Sigmoid colon (tissue), 7 donors: ENCODE data around the gene CELA3A. TPM values are rescaled to one million over a fixed set of nuclear protein-coding genes. Genes with fewer than 3 reads are reported as not detected.
A peak's percentile ranks its signal among the peaks of the same experiment; 100 is the strongest.
"Not testable (repeated sequence)": the region's sequence is repeated elsewhere in the genome, so short reads cannot be mapped to it uniquely, and the experiment has no call there.

Experiments used
- DNase-seq: peaks from one replicate; pipeline ENCODE4 v3.0.0-alpha.2; 2019
- H3K27ac ChIP-seq, 4 donors: fragments of 200-600 bp; sonication (generic); one replicate each; pipeline ENCODE4 v1.5.1; 2016 to 2019; ENCODE audit warnings: mild to moderate bottlenecking in 1 of 4
- H3K27me3 ChIP-seq, 3 donors: fragments of 200-600 bp; sonication (generic); one replicate each; pipeline ENCODE4 v1.5.1; 2019; ENCODE audit warnings: mild to moderate bottlenecking in 1 of 3
- H3K36me3 ChIP-seq, 4 donors: fragments of 200-600 bp; sonication (generic); one replicate each; pipeline ENCODE4 v1.5.1; 2016 to 2019
- H3K4me1 ChIP-seq, 4 donors: fragments of 200-600 bp; sonication (generic); one replicate each; pipeline ENCODE4 v1.5.1; 2017 to 2019
- H3K4me3 ChIP-seq, 4 donors: fragments of 200-600 bp; sonication (generic); one replicate each; pipeline ENCODE4 v1.5.1; 2017 to 2019; ENCODE audit warnings: mild to moderate bottlenecking in 2 of 4, moderate library complexity in 1 of 4
- H3K9me3 ChIP-seq, 4 donors: fragments of 200-600 bp in 3 of 4; sonication (generic) in 3 of 4; one replicate each; pipeline versions ENCODE4 v1.5.1 to v1.6.1; 2013 to 2019
- CTCF ChIP-seq, 4 experiments: fragments of 450-650 bp in 3 of 4; fragments of 200-600 bp in 1 of 4; IDR thresholded peaks; one replicate each; pipeline ENCODE4 v1.5.1; 2016 to 2019; ENCODE audit warnings: antibody characterized with exemption in 4 of 4, mild to moderate bottlenecking in 3 of 4, moderate library complexity in 2 of 4
- EP300 ChIP-seq, 4 donors: sonication (generic); formaldehyde crosslinking; IDR thresholded peaks; one replicate each; pipeline ENCODE4 v1.6.1; 2017; ENCODE audit warnings: antibody characterized with exemption in 4 of 4
- POLR2A ChIP-seq, 2 donors: fragments of 450-650 bp; IDR thresholded peaks; one replicate each; pipeline ENCODE4 v1.6.1; 2016; ENCODE audit warnings: antibody characterized with exemption in 2 of 2, mild to moderate bottlenecking in 2 of 2, moderate library complexity in 2 of 2
- POLR2AphosphoS5 ChIP-seq, 4 donors: sonication (generic); formaldehyde crosslinking; IDR thresholded peaks; one replicate each; pipeline ENCODE4 v1.6.1; 2017; ENCODE audit warnings: antibody characterized with exemption in 4 of 4
- WGBS, 2 donors: extraction: QIAGEN DNeasy Blood & Tissue Kit; methylation state at CpG; one replicate each; pipeline ENCODE4 v1.1.7; 2013; 5-methylcytosine and 5-hydroxymethylcytosine counted together
- intact Hi-C: fragments of 100-400 bp; cut with DNase I; formaldehyde crosslinking; loops from one replicate; pipeline ENCODE4 v1.15.1; 2023
- polyA plus RNA-seq, 3 donors: library from polyadenylated mRNA; stranded (reverse); fragments of 200-250 nt; gene quantifications; one replicate each; pipeline ENCODE4 v1.2.3, GENCODE V29; 2013
- total RNA-seq, 4 donors: library from RNA; depleted of rRNA; stranded (reverse); fragments of >200 nt; gene quantifications; one replicate each; pipeline ENCODE4 v1.1.0, GENCODE V29; 2016
- donor health status: healthy with polysubstance abuse.
- donor health status: Bipolar disorder and iron deficiency.
- donor health status: healthy.

The CELA3A gene
- total and polyA plus RNA-seq, 7 donors = 0.54 to 13.8 (median 6.0) TPM; not detected in 4

DNA sequence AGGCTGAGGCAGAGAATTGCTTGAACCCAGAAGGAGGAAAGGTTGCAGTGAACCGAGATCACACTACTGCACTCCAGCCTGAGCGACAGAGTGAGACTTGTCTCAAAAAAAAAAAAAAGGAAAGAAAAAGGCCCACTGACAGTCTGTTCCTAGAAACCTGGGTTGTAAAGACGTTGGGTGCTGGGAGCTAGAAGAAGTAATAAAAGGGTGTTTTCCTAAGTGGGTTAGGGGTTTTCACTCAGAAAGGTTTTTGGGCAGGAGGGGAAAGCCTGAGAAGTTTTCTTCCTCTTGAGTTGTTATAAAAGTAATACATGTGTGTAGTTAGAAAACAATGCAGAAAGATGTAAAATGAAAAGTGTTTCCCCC lies 25.4 kb downstream of the CELA3A start:
- TF ChIP-seq POLR2A (IDR thresholded peaks at IDR 0.05) = no peak
- TF ChIP-seq EP300 (IDR thresholded peaks at IDR 0.05) = no peak
- no peak for TF ChIP-seq CTCF (IDR thresholded peaks at IDR 0.05)
- TF ChIP-seq POLR2AphosphoS5 (IDR thresholded peaks at IDR 0.05) = no peak
- no peak for DNase-seq
- 52 to 71% methylated on average over 3 of the region's 3 CpGs for WGBS, 2 donors
- Histone ChIP-seq H3K9me3 (no peaks in the 10 kb centered on the region), H3K27ac (peak overlapping the region in 3 of 4 donors; percentile 99 to 100 (median 99)), H3K4me1 (peaks cover 0 to 43% (median 21%) of the 10 kb centered on the region in 4 donors), H3K36me3 (no peaks in the 10 kb centered on the region), H3K4me3 (no peak overlapping the region), H3K27me3 (no peaks in the 10 kb centered on the region)
- intact Hi-C loops = loop anchor here (5.0 kb wide), 1 partner anchor 245 kb away; the partner anchor contains the start of gene USP48

GRCh38 chr1:22030057-22030456 lies 28.6 kb downstream of the CELA3A start:
- no peak for DNase-seq
- peak overlapping the region in 2 of 4 donors; percentile 77 to 81 for H3K27ac ChIP-seq
- H3K4me1 ChIP-seq = peaks cover 0 to 43% (median 24%) of the 10 kb centered on the region in 4 donors
- no peaks in the 10 kb centered on the region for H3K36me3 ChIP-seq
- no peaks in the 10 kb centered on the region for H3K9me3 ChIP-seq
- intact Hi-C loops = loop anchor here (2.0 kb wide), 1 partner anchor 23 kb away; the partner anchor contains the start of gene CDC42
- WGBS, 2 donors = 80 to 87% methylated on average over 4 of the region's 4 CpGs
- no peaks in the 10 kb centered on the region for H3K27me3 ChIP-seq
- H3K4me3 ChIP-seq = no peak overlapping the region
- TF ChIP-seq EP300 (IDR thresholded peaks at IDR 0.05) (no peak), CTCF (IDR thresholded peaks at IDR 0.05) (no peak), POLR2A (IDR thresholded peaks at IDR 0.05) (no peak), POLR2AphosphoS5 (IDR thresholded peaks at IDR 0.05) (no peak)

- intact Hi-C loops = loop anchor here (2.0 kb wide), 1 partner anchor 22 kb away; the partner anchor contains the start of gene CDC42
- no peak overlapping the region for H3K4me3 ChIP-seq
- H3K27me3 ChIP-seq = no peaks in the 10 kb centered on the region
- H3K27ac ChIP-seq = peak overlapping the region in 2 of 4 donors; percentile 77 to 81
- H3K9me3 ChIP-seq = no peaks in the 10 kb centered on the region
- DNase-seq = no peak
- H3K36me3 ChIP-seq = no peaks in the 10 kb centered on the region
- 86 to 88% methylated on average over 3 of the region's 3 CpGs for WGBS, 2 donors
- no peak for TF ChIP-seq EP300 (IDR thresholded peaks at IDR 0.05)
- no peak for TF ChIP-seq CTCF (IDR thresholded peaks at IDR 0.05)
- no peak for TF ChIP-seq POLR2A (IDR thresholded peaks at IDR 0.05)
- no peak for TF ChIP-seq POLR2AphosphoS5 (IDR thresholded peaks at IDR 0.05)
- H3K4me1 ChIP-seq = peaks cover 0 to 42% (median 24%) of the 10 kb centered on the region in 4 donors
These were observed 29.0 kb downstream of the CELA3A start for GRCh38 chr1:22030473-22030872.

GRCh38 chr1:22031214-22031962 lies 29.9 kb downstream of the CELA3A start:
- Histone ChIP-seq H3K27me3 (no peaks in the 10 kb centered on the region), H3K9me3 (no peaks in the 10 kb centered on the region), H3K27ac (peak overlapping the region; percentile 18 to 81 (median 68)), H3K4me1 (peaks cover 0 to 39% (median 20%) of the 10 kb centered on the region in 4 donors), H3K4me3 (no peak overlapping the region), H3K36me3 (no peaks in the 10 kb centered on the region)
- intact Hi-C loops = loop anchor here (2.0 kb wide), 1 partner anchor 21 kb away; the partner anchor contains the start of gene CDC42
- WGBS, 2 donors = 37 to 52% methylated on average over 8 of the region's 8 CpGs
- TF ChIP-seq CTCF (IDR thresholded peaks at IDR 0.05) (no peak), POLR2A (IDR thresholded peaks at IDR 0.05) (no peak), POLR2AphosphoS5 (IDR thresholded peaks at IDR 0.05) (peak; percentile 89 to 97 (median 95)), EP300 (IDR thresholded peaks at IDR 0.05) (peak in 2 of 4 donors; percentile 68 to 84)
- peak; percentile 89 for DNase-seq

DNA sequence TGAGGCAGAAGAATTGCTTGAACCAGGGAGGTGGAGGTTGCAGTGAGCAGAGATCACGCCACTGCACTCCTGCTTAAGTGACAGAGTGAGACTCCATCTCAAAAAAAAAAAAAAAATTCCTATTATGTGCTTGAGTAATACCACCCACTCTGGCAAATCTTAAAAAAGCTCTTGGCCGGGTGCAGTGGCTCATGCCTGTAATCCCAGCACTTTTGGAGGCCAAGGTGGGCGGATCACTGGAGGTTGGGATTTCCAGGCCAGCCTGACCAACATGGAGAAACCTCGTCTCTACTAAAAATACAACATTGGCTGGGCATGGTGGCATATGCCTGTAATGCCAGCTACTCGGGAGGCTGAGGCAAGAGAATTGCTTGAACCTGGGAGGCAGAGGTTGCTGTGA lies 33.4 kb downstream of the CELA3A start:
- H3K27ac ChIP-seq, H3K27me3 ChIP-seq, H3K36me3 ChIP-seq, DNase-seq, intact Hi-C loops, H3K4me3 ChIP-seq, H3K9me3 ChIP-seq: not testable (repeated sequence)
- 76 to 93% methylated on average over 5 of the region's 5 CpGs for WGBS, 2 donors
- peaks cover 0 to 38% (median 20%) of the 10 kb centered on the region in 4 donors for H3K4me1 ChIP-seq
